Duodenal mucosa (tissue), 2 donors: ENCODE data around the gene P2RY10.

Experiments used
- H3K27ac ChIP-seq: one replicate; pipeline ENCODE4 v1.7.0; 2013; ENCODE audit warnings: low read depth, low read length
- H3K27me3 ChIP-seq, 2 donors: one replicate each; pipeline ENCODE4 v1.7.0; 2013; ENCODE audit warnings: low read length in 2 of 2, control low read depth in 1 of 2; ENCODE audit not compliant: insufficient read depth in 2 of 2, control insufficient read depth in 1 of 2
- H3K36me3 ChIP-seq, 2 donors: one replicate each; pipeline ENCODE4 v1.7.0; 2013; ENCODE audit warnings: low read length in 2 of 2, control low read depth in 1 of 2; ENCODE audit not compliant: insufficient read depth in 2 of 2, control insufficient read depth in 1 of 2
- H3K4me1 ChIP-seq, 2 donors: one replicate each; pipeline ENCODE4 v1.7.0; 2013; ENCODE audit warnings: low read length in 2 of 2, control low read depth in 1 of 2; ENCODE audit not compliant: insufficient read depth in 2 of 2, control insufficient read depth in 1 of 2
- H3K4me3 ChIP-seq, 2 donors: one replicate each; pipeline ENCODE4 v1.7.0; 2013; ENCODE audit warnings: low read length in 2 of 2, low read depth in 1 of 2
- H3K9ac ChIP-seq, 2 donors: one replicate each; pipeline ENCODE4 v1.7.0; 2013; ENCODE audit warnings: low read length in 2 of 2, low read depth in 1 of 2
- H3K9me3 ChIP-seq, 2 donors: one replicate each; pipeline ENCODE4 v1.7.0; 2013; ENCODE audit warnings: low read length in 2 of 2, control low read depth in 1 of 2; ENCODE audit not compliant: control insufficient read depth in 1 of 2

P2RY10 gene, protein sequence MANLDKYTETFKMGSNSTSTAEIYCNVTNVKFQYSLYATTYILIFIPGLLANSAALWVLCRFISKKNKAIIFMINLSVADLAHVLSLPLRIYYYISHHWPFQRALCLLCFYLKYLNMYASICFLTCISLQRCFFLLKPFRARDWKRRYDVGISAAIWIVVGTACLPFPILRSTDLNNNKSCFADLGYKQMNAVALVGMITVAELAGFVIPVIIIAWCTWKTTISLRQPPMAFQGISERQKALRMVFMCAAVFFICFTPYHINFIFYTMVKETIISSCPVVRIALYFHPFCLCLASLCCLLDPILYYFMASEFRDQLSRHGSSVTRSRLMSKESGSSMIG

DNA sequence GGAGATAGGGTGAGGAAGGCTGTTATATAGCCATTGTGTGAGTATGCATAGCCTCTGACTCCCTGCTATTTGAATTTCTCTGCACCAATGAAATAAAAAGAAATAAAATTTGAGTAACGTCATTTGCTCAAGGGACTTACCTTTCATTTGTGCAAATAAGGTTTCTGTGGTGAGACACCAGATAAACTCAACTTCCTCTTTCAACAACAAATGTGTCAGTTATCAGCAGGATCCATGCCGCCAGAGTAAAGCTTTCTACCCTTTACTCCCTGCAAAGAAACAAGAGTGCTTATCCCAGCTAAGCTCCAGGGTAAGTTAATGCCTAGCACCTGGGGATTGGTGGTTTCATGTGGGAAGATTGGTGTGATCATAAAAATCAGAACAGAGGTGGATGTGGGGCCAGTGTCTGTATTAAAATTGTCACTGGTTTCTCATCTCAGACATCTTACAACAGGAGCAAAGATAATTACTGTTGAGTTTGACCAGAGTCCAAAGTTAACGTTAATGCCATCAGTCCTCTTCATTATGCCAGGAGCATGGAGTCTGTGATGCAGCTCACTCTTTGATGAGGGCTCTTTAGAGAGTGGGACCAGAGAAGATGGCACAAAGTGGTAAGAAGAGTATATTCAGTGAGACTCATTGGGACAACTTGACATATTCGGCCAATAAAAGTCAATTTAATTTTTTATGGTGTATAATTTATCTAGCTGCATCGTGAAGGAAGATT, at the start of gene P2RY10:
TSS of gene P2RY10 (plus strand) at position 206 of the 727 bp plus-strand sequence. CDS start 15,130 bp downstream, outside the sequence.
- H3K9me3 ChIP-seq, result no peaks in the 10 kb centered on the region
- H3K36me3 ChIP-seq, result no peaks in the 10 kb centered on the region
- H3K27ac ChIP-seq, result peak within 1 kb of the TSS; percentile 56
- no peaks in the 10 kb centered on the region for H3K4me1 ChIP-seq
- no peaks in the 10 kb centered on the region for H3K27me3 ChIP-seq
- peak within 1 kb of the TSS; percentile 40 to 43 for H3K4me3 ChIP-seq
- peak within 1 kb of the TSS in 1 of 2 donors; percentile 48 for H3K9ac ChIP-seq

DNA sequence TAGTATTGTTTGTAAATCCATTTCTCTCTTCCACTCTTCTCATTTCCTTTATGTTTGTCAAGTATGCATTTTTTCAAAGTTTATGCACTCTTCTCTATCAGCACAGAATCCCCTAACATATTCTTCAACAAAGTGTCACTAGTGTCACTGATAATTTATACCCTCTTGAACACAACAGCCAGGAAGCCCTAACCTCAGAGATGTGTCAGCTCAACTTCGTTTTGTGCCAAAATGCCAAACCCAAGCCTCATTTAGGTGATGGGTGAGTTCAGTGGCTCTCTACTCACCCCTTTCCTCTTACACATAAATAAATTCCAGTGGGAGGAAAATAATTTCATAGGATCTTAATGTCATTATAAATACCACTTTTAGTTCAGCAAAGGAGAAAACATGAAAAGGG, 22.4 kb upstream of the P2RY10 start:
- Histone ChIP-seq H3K36me3 (no peaks in the 10 kb centered on the region), H3K9me3 (no peaks in the 10 kb centered on the region), H3K4me1 (no peaks in the 10 kb centered on the region), H3K27ac (no peak overlapping the region), H3K4me3 (no peak overlapping the region), H3K27me3 (no peaks in the 10 kb centered on the region), H3K9ac (no peak overlapping the region)

DNA sequence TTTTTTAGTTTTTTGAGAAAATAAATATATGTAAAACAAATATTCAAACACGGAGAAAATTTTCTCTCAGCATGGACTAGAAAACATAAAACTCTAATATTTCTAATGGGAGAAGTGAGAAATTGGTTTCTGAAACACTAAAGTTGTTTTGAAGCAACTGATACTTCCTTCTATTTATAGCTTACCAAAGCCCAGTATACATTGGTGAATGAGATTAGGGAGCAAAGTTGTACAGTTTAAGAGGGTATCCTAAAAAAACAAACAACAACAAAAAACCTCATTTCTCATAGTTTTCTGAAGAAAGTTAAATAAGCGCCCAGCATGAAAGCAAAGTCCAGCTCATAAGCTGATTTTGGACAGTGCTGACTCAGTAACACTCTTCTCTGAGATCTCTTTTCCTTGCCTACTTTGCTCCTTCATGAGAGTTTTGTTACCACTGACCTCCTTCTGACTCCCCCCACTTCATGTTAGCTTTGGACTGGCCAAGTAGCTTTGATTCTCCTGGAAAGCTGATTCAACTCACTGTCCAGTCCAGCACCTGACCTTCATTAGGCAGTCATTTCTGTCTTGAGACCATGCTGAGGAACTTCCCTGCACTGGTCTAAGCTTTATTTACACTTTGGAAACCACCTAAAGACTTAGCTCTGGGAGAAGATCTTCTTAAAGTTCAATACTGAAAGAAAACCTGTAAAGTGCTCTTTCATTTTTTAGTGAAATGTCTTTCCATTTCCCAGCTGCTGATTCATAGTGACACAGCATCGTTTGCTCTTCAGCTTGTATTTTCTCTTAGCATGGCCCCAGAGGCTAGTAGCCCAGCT, 21.8 kb upstream of the P2RY10 start:
- Histone ChIP-seq H3K9me3 (no peaks in the 10 kb centered on the region), H3K27me3 (no peaks in the 10 kb centered on the region), H3K27ac (no peak overlapping the region), H3K36me3 (no peaks in the 10 kb centered on the region), H3K4me3 (no peak overlapping the region), H3K4me1 (no peaks in the 10 kb centered on the region), H3K9ac (no peak overlapping the region)

DNA sequence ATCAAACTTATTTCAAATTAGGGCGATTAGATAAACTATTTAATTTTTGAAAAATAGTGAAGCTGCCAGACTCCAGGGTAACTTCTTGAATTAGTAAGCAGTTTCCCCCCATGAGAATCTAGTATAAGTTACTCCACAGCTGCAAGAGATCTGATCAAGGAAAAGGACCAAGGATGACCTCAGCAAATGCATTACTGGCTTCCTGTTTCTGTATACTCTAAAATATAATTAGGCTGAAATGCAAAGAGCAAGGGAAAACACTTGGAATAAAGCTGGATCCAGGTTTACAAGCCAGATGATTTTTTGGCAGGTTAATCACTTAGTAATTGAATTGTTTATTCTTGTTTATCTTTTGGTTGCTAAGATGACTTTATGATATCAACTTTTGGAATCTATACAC, 13.4 kb upstream of the P2RY10 start:
- Histone ChIP-seq H3K4me3 (no peak overlapping the region), H3K9me3 (no peaks in the 10 kb centered on the region)

DNA sequence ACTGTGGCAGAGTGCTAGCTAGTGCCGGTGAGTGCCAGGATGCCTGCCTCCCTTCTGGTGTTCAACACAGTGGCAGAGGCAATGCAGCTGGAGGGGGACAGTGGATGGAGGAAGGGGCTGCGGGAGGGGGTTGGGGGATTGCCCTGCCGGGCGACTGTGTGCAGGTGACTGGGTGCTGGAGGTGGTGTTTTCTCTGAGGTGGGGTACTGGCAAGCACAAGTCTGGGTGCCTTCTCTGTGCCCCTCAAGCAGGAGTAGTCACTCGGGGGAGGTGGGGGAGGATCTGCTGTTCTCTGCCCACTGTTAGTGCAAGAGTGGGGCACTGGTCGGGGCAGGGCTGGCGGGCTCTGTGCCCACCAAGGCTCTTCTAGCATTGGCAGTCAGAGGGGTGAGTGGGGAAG, 10.3 kb upstream of the P2RY10 start:
- Histone ChIP-seq H3K4me3 (no peak overlapping the region), H3K9me3 (no peaks in the 10 kb centered on the region), H3K4me1 (no peaks in the 10 kb centered on the region), H3K36me3 (no peaks in the 10 kb centered on the region), H3K9ac (no peak overlapping the region), H3K27me3 (no peaks in the 10 kb centered on the region), H3K27ac (no peak overlapping the region)

More for the DNA sequence above, 13.4 kb upstream of the P2RY10 start:
- Histone ChIP-seq H3K27me3 (no peaks in the 10 kb centered on the region), H3K36me3 (no peaks in the 10 kb centered on the region), H3K9ac (no peak overlapping the region), H3K4me1 (no peaks in the 10 kb centered on the region), H3K27ac (no peak overlapping the region)

DNA sequence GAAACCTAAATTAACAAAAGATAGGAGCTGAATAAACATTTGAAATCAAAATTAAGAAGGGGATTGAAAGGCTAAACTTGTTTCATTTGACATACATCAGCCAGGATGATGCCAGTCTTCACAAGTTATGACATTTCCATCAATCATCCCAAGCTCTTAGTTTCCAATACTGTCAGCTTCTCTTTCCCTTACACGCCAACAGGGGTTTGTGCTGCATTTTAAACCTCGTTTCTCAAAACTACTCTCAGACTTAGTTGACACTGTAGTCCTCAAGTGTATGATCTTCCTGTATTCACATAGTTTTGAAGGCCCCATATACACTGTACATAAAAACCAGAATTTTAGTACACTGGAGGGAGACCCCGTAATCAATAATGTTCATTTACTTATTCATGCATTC, 840 bp upstream of the P2RY10 start:
- Histone ChIP-seq H3K9ac (no peak overlapping the region), H3K4me1 (no peaks in the 10 kb centered on the region), H3K4me3 (no peak overlapping the region), H3K36me3 (no peaks in the 10 kb centered on the region), H3K9me3 (no peaks in the 10 kb centered on the region), H3K27me3 (no peaks in the 10 kb centered on the region), H3K27ac (no peak overlapping the region)

DNA sequence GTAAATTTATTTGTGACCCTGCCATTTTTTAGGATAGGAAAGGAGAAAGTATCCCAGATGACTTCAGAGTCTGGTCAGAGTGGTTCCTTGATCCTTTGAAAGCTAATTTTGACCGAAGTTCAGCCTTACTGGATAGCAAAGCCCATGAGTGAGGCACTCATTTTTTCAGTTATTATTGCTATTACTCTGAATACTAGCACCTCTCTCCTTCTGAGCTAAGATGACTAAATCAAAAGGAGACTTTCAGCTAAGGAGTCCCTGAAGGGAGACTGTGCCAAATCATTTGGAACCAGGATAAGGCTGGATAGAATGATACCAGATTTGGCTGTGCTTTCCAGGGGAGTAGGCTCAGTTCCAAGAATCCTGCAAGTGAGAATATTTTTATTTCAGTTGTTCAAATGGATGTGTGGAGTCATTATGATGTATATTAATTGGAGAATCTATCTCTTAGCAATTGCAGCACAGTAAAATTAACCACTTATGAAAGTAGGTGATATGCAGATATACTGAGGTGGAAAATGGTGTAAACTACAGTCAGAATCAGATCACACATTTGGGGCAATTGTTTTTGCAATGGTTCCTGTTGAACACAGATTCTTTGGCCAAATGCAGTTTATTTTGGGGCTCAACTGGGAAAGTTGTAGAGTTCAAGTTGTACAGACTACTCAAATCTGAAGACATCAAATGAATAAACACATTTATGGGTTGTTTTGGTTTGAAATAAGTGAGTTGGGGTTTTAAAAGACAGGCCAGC, 1.2 kb downstream of the P2RY10 start:
- Histone ChIP-seq H3K27ac (no peak overlapping the region), H3K4me3 (peak overlapping the region; percentile 40 to 43), H3K9me3 (no peaks in the 10 kb centered on the region), H3K27me3 (no peaks in the 10 kb centered on the region), H3K36me3 (no peaks in the 10 kb centered on the region), H3K9ac (peak overlapping the region in 1 of 2 donors; percentile 48), H3K4me1 (no peaks in the 10 kb centered on the region)

DNA sequence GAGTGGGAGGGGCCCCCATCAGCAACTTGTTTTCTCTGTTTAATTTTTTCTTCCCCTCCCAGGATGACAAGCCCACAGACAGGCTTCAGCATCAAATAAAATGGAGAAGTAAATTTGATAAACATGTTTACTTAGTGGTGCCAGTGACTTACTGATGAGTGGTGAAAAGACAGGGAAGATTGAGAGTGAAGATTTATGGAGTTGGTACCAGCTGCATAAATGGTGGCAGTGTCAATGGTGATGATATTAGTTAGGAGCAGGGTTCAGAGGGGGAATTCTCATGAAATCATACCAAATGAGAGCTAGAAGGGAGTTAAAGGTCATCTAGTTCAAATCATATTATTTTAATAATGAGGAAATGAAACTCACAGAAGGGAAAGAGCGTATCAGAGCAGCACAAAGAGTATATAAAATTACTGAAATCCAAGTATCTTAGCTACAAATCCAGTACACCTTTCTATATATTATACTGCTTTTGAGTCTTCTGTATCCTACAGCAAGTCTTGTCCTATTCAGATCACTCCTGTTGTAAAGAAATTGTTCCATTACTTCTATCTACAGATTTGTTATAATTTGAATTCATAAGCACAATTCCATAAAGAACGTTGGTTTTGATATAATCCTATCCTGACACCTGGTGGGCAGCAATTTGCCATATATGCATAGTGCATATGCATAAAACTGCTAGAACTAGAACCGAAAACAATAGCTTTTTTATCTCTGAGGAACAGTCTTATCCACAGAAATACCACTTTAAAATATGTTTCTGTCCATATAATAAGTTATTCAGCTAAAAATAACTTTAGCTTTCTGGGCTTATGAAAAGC, 5.0 kb downstream of the P2RY10 start:
- Histone ChIP-seq H3K4me1 (no peaks in the 10 kb centered on the region), H3K27ac (no peak overlapping the region), H3K9me3 (no peaks in the 10 kb centered on the region), H3K36me3 (no peaks in the 10 kb centered on the region), H3K9ac (no peak overlapping the region), H3K4me3 (no peak overlapping the region), H3K27me3 (no peaks in the 10 kb centered on the region)

DNA sequence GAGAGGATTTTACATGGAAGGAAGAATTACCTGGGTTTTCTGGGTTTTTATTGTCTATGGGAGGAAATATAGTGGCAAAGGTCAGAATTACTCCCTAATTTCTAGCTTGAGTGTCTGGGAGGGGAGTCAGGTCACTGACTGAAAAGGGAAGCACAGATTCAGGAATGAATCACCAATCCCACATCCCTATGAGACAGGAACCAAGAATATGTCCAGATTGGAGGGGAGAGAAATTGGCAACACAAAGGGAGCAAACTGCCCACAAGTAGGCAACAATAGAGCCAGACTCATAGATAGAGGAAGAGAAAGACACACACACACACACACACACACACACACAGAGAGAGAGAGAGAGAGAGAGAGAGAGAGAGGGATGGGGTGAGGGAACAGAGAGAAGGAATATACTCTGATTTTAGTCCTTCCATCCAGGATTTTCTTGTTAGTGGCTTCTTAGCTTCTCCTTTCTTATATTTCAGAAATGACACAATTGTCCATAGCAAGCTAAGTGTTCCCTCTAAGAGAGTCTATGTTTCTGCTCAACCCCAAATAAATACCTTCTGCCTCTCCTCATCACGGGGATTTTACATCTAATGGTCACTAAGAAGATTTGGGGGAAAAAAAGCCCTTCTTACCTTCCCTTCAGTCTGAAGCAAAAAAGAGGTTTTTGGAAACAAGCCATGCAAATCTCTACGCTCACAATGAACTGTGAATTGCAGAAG, 12.0 kb downstream of the P2RY10 start:
- Histone ChIP-seq H3K4me3 (no peak overlapping the region), H3K36me3 (no peaks in the 10 kb centered on the region), H3K9me3 (no peaks in the 10 kb centered on the region), H3K27ac (no peak overlapping the region), H3K9ac (no peak overlapping the region), H3K4me1 (no peaks in the 10 kb centered on the region), H3K27me3 (no peaks in the 10 kb centered on the region)
